ENCODE data around the gene GRIK3.

GRIK3 gene

GRCh38 chr1:36975642-36976041 lies 58.7 kb downstream of the GRIK3 start:
- DNase-seq, result no peak

- no peak for DNase-seq
Observed at GRCh38 chr1:36973056-36973455, 61.3 kb downstream of the GRIK3 start.

- peak; percentile 70 for DNase-seq
Observed at GRCh38 chr1:36971852-36972618, 62.3 kb downstream of the GRIK3 start.

- peak; percentile 93 for DNase-seq
Observed at GRCh38 chr1:36968730-36969129, 65.6 kb downstream of the GRIK3 start.

- no peak for DNase-seq
Observed at GRCh38 chr1:36966242-36966641, 68.1 kb downstream of the GRIK3 start.

GRCh38 chr1:36965275-36966159 lies 68.8 kb downstream of the GRIK3 start:
- DNase-seq, result no peak

- no peak for DNase-seq
Observed at GRCh38 chr1:36964830-36965229, 69.5 kb downstream of the GRIK3 start.

- peak; percentile 11 for DNase-seq
Observed at GRCh38 chr1:36963006-36963405, 71.3 kb downstream of the GRIK3 start.

- no peak for DNase-seq
Observed at GRCh38 chr1:36961062-36961615, 73.2 kb downstream of the GRIK3 start.

GRCh38 chr1:36956570-36956969 lies 77.7 kb downstream of the GRIK3 start:
- DNase-seq, result no peak

GRCh38 chr1:36955016-36955415 lies 79.3 kb downstream of the GRIK3 start:
- DNase-seq, result no peak

- no peak for DNase-seq
Observed at GRCh38 chr1:36953061-36953460, 81.3 kb downstream of the GRIK3 start.

GRCh38 chr1:36951761-36952160 lies 82.6 kb downstream of the GRIK3 start:
- DNase-seq, result no peak

- no peak for DNase-seq
Observed at GRCh38 chr1:36951292-36951750, 83.0 kb downstream of the GRIK3 start.

- DNase-seq, result no peak
Observed at GRCh38 chr1:36950604-36951291, 83.6 kb downstream of the GRIK3 start.

- no peak for DNase-seq
Observed at GRCh38 chr1:36948606-36949005, 85.7 kb downstream of the GRIK3 start.

- DNase-seq, result no peak
Observed at GRCh38 chr1:36948147-36948546, 86.2 kb downstream of the GRIK3 start.

GRCh38 chr1:36947384-36947783 lies 86.9 kb downstream of the GRIK3 start:
- DNase-seq, result no peak

- no peak for DNase-seq
Observed at GRCh38 chr1:36944883-36945282, 89.4 kb downstream of the GRIK3 start.

GRCh38 chr1:36942148-36942547 lies 92.2 kb downstream of the GRIK3 start:
- no peak for DNase-seq

- DNase-seq, result no peak
Observed at GRCh38 chr1:36941316-36941978, 92.9 kb downstream of the GRIK3 start.

GRCh38 chr1:36938819-36939218 lies 95.5 kb downstream of the GRIK3 start:
- no peak for DNase-seq

GRCh38 chr1:36937371-36937770 lies 96.9 kb downstream of the GRIK3 start:
- no peak for DNase-seq

Data from NCI-H1694 treated with DMSO at 0.1 percent for 48 hours (cell line).